HG03108 (cell line): Measurements from ENCODE around the gene ISYNA1.

Experiments
- ATAC-seq: cut with Tn5 transposase; IDR thresholded peaks from one replicate; pipeline ENCODE4 v1.9.1; 2021; ENCODE audit warnings: moderate library complexity; ENCODE audit not compliant: unreplicated experiment

The ISYNA1 gene

DNA sequence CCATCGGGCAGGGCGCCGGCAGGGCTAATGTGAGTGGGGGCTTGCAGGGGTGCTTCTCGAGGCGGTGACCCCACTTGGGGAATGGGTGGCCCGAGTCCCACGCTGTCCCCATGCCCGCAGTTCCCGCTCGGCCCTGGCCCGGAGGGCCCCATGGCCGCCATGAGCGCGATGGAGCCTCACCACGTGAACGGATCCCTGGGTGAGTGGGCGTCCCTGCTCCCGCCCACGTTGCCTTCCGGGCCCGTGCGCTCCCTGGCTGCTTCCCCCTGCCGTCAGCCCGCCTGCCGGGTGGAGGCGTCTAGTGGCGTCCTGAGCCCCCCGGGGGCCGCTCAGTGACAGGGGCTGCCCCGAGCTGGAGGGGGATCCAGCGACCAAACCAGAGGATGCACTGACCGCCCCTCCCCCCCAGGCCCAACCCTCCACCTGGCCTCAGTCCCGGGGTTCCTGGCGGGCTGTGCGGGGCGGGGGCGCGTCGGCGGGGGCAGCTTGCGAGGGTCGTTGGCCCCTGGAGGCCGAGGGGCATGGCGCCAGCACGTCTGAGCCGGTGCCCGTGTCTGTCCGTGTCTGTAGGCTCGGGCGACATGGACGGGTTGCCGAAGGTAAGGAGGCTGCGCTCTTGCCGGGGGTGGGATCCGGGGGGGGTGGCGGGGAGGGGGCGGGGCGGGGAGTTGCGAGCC lies 4.8 kb downstream of the ISYNA1 start:
- ATAC-seq: no peak

- ATAC-seq: no peak
Measured at GRCh38 chr19:18432275-18433014, 5.5 kb downstream of the ISYNA1 start.

DNA sequence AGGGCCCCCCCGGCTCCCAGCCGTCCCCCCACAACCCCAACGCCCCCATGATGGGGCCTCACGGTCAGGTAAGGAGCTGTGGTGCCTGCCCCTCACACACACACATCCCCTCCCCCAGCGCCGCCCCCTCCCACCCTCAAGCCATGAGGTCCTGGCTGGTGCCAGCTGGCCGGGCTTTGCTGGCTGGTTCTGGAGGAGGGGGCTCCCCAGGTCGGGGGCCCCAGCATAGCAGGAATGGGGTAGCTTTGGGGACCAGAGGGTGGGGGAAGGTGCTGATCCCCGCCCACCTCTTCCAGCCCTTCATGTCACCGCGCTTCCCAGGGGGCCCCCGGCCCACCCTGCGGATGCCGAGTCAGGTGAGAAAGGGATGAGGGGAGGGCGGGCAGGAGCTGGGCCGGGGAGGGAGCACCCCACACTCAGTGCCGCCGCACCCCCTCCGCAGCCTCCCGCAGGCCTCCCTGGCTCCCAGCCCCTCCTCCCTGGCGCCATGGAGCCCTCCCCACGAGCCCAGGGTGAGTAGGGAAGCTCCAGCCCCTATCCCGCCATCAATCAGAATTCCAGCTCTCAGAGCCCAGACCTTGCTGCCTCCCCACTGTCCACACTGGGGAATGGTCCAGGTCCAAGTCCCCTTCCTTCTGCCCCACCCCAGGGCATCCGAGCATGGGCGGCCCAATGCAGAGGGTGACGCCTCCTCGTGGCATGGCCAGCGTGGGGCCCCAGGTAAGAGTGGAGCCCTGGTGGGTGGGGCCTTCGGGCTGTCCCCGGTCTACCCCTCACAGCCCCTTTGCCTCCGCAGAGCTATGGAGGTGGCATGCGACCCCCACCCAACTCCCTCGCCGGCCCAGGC lies 6.4 kb downstream of the ISYNA1 start:
- ATAC-seq: no peak

DNA sequence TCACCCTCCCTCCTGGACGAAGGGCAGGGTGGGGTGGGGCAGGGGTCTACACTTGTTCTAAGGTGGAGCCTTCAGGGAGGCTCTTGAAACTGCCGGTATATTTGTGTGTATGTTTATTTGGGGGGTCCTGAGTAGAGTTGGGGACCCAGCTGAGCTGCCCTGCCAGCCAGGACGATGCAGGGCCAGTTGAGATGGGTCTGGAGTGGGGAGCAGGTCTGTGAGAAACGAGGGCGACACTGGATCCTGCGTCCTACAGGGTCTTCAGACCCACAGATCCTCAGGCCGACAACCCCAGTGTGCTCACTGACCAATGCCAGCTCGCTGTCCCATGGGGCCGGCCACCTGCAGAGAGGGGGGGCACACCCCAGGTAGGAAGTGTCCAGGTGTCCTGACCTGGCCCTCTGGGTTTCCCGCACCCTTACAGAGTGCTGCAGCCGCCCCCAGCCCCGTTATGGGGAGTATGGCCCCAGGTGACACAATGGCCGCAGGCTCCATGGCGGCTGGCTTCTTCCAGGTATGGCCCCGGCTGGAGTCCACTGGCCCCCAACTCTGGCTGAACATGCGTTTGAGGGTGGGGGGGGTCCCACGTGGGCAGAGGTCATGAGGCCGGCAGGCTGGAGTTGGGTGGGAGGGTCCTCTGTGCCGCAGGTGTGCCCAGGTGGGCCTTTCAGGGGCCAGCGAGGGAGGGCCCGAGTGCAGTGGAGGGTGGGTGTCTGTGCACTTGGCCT lies 7.4 kb downstream of the ISYNA1 start:
- no peak for ATAC-seq

DNA sequence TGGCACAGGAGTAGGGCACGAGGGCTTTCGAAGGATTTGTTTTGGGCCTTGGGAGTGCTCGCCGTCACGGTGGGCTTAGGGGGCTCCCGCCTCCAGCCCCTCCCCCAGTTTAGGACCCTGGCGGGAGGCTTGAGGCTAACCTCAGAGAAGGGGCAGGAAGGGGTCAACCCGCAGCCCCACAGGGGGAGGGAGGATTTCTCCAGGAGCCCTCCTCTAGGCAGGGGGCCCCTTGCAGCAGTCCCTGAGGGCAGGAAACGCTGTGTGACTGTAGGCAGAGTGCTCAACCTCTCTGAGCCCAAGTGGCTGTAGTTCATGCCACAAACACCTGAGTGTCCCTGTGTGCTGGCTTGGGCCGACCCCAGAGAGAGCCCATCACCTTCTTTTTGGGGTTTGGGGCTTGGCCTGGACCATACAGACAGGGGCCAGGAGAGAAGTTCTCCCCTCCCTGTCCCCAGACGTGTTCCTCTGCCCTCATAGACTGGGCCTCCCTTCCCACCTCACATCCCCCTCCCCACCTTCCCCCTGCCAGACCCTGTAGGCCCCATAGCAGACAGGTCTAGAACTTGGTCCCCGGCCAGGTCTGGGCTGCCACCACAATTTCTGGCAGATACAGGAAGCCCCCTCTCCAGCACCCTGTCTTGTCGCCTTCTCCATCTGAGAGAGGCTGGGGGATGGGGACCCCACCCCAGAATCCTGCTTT lies 8.1 kb downstream of the ISYNA1 start:
- no peak for ATAC-seq

DNA sequence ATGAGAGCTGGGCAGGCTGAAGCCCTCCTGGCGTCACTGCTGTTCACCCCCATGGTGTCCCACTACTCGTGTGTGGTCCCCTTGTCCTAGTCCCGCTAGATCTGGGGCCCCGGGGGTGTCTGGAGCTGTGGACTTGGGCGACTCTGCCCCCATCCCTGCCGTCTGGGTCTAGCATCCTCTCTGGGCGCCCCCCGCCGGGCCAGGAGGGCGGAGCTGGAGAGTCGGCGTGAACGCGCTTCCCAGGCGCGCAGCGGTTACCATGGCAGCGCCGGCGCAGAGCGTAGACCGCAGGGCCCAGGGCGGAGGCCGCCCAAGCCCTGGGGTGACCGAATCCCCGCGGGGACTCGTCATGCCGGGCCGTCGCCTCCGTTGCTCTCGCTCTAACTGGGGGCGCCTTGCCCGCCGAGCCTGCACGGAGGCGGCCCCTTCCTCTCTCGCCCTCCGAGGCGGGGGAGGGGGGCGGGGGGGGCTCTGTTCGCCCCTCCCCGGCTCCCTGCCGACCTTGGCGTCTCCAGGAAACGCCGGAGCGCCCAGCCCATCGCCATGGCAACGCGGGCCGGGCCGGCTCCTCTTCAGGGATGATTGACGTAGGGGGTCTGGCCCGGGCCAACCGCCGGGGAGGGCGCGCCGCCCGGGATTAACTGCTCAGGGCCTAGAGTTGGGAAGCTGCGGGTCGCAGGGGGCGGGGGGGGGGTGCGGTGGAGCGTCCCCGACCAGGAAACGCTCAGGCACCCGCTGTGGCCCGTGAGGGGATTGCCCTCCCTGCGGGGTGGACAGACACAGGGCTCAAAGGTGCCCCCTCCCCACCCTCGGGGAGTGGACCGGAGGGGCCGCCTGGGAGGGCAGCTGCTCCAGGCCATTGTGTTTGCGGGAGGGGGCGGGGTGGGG lies 8.9 kb downstream of the ISYNA1 start:
- ATAC-seq: peak; percentile 42

DNA sequence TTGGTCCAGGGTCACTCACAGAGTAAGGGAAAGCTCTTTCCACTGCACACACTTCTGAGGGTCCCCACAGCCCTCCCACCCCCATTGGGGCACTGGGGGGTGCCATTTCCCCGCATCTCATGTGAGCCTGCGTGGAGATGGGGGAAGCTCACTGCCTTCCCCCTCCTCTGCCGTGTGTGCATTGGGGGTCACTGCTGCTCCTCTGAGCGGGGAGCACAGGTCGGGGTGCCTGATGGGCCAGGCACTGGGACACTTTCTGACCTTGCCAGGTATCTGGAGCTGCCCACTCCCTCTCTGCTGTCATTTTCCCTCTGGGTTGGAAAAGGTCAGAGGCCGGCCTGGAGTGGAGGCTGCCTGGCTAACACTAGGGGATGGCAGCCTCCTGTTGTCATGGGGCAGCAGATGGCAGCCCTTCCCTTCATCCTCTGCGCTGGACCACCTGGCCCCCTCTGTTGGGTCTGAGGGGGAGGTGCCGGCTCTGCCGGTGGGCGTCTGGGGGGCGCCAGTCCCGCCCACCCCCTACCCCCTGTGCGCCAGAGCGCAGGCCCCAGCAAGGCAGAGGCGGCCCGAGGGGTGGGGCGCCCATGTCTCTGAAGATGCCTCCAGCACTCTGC lies 9.7 kb downstream of the ISYNA1 start:
- no peak for ATAC-seq

GRCh38 chr19:18427743-18428113 lies 10.2 kb downstream of the ISYNA1 start:
- no peak for ATAC-seq

GRCh38 chr19:18427080-18427742 lies 10.7 kb downstream of the ISYNA1 start:
- no peak for ATAC-seq

DNA sequence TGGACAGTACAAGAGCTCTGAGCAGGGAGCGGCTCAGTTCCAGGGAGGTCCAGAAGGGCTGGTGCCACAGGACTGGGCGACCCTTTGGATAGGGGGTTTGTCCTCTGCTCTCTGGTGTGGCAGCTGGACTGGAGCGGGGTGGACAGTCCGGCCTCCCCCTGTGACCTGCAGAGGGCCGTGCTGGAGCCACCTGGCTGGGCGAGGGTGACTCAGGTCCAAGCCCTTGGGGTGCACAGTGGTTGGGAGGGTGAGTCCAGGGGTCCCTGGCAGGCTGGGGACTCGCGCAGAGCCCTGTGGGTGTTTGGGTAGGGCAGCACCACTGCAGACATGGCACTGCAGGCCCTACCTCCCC lies 11.5 kb downstream of the ISYNA1 start:
- no peak for ATAC-seq

DNA sequence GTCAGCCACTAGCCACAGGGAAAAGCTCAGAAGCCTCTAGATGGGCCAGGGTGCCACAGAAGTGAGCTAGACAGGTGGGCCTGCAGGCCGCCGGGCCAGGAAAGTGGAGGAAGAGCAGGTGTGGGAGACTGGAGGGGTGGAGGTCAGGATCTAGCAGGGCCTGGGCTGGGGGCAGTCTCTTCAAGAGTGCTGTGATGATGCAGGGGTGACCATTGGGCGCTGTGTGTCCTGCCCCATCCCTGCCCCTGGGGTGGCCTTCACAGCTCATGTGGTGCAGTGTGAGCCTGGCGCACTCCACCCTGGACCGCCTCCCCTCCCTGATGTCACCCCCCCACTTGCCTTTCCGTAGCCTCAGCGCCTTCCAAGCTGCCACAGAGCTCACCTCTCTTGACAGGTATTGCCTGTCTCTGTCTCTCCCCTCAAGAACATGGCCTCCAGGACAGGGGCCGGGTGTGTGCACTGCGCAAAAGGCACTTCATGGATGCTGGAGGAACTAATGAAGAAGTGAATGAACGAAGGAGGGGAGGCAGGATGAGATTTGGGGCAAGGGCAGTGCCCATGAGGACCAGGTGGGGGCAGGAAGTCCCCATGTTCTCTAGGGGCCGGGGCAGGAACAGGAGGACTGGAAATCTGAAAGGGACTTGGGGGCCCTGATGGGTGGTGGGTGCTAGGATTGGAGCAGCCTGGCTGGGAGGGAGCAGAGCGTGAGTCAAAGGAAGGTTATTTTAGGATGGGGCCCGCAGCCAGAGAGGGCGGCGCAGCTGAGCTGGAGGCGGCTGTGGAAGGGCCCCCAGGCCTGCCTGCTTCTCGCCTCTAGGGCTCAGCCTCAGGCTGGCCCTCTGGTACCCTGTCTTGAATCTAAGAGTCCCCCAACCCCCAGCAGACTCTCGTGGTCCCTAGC lies 12.2 kb downstream of the ISYNA1 start:
- ATAC-seq: no peak

GRCh38 chr19:18424890-18425514 lies 12.9 kb downstream of the ISYNA1 start:
- no peak for ATAC-seq

GRCh38 chr19:18424122-18424889 lies 13.6 kb downstream of the ISYNA1 start:
- ATAC-seq: no peak

DNA sequence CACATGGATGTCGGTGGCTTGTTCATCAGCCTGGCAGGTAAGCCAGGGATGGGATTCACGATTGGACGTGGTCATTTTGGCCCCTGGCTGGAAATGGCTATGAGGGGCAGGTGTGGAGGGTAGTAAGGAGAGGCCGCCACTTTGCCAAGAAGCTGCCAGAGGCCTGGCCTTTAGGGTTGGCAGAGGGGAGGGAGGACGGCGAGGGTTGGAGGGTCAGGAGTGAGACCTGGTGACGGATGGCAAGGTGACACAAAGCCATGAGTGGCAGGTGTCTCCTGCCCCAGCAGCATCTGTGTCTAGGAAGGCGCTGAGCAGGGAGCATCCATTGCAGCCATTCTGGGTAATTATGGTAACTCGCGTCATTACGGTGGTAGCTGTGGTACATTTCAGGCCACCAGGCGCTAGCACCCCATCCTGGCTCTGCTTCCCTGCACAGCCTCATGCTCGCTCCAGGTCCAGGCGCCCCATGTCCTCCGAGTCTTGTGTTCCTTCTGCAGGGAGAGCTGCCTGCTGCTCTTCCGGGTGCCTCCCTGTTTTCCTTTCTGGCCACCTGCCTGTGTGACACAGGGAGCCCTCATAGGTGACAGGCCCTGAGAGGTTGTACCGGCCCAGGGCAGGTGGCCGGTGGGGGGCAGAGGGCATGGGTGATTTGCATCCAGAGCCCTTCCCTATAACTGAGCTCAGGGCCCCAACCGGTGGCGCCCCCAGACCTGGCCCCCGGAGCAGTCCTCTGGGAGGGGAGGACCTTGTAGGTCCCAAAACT lies 14.5 kb downstream of the ISYNA1 start:
- no peak for ATAC-seq

DNA sequence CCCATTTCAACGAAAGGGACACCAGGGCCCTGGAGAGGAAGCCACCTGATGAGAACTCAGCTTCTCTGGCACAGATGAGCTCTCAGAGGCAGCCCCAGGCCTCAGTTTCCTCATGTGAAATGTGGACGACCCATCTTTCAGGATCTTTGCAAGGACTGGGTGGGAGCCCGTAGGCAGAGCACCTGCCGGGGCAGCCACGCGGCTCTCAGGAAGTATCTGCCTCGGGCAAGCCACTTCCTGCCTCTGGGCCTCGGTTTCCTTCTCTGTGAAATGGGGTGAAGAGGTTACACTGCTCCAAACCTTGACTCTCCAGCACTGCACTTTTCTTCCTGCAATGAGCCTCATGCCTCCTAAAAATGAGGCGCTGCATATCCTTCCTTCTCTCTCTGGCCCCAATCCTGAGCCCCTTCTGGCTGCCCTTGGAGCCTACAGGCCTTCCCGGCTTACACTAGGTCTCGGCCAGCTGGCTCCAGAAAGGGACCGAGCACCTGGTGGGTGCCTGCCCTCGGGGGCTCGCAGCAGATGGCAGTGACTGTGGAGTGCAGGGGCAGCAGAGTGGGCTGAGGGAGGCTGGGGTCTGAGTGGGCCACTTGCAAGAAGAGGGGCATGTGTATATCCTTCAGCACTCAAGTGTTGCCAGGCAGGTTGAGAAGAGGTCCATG lies 15.3 kb downstream of the ISYNA1 start:
- ATAC-seq: no peak
